Stromal cell of bone marrow (primary cell): ENCODE data around the gene NFATC4.
A peak's percentile ranks its signal among the peaks of the same experiment; 100 is the strongest.

Experiments used
- DNase-seq: peaks from one replicate; pipeline ENCODE4 v3.0.0-alpha.2; 2012; ENCODE audit warnings: low read depth

NFATC4 gene

GRCh38 chr14:24409956-24410355, 42.0 kb downstream of the NFATC4 start:
- no peak for DNase-seq

DNA sequence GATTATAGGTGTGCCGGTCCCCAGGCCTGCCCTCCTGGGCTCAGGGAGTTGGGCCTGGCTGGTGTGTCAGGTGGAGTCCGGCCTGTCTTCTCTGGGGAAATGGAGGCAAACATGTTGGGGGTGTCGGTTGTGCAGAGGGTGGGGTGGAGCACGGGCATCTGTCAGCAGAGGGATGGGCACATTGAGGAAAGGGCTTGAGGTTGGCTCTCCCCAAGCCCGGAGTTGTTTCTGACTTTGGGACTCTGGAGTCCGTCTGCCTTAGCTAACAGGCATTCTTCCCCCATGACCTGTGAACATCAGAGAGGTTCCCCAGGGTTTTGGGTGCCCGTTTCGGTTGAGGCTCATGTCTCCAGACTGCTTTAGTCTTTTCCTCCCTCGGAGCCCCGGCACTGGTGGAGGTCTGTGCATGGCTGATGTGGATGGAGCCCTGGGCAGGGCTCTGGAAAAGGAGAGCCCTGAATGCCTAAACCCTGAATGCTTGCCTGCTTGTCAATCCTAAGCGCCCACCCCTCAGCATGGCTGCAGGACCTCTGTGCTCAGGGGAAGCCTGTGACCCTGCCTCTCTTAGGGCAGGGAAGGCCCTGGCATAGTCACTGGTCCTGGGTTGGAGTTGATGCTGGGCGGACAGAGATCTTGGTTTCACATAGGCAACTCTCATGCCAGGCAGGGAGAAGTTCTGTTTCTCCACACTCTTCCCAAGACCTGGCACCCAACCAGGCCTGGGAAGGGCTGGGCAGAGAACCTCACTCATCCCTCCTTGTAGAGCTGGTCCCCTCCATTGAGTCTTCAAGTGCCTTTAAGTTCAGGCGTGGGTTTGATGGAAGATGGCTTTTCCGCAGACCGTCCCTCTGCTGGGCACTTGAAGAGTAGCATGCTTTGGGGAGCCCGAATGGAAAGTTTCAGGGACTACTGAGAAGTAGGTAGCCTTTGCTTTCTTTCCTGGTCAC, 43.7 kb downstream of the NFATC4 start:
- no peak for DNase-seq

GRCh38 chr14:24414077-24414476, 46.1 kb downstream of the NFATC4 start:
- no peak for DNase-seq

GRCh38 chr14:24414732-24415420, 46.9 kb downstream of the NFATC4 start:
- DNase-seq: no peak

DNA sequence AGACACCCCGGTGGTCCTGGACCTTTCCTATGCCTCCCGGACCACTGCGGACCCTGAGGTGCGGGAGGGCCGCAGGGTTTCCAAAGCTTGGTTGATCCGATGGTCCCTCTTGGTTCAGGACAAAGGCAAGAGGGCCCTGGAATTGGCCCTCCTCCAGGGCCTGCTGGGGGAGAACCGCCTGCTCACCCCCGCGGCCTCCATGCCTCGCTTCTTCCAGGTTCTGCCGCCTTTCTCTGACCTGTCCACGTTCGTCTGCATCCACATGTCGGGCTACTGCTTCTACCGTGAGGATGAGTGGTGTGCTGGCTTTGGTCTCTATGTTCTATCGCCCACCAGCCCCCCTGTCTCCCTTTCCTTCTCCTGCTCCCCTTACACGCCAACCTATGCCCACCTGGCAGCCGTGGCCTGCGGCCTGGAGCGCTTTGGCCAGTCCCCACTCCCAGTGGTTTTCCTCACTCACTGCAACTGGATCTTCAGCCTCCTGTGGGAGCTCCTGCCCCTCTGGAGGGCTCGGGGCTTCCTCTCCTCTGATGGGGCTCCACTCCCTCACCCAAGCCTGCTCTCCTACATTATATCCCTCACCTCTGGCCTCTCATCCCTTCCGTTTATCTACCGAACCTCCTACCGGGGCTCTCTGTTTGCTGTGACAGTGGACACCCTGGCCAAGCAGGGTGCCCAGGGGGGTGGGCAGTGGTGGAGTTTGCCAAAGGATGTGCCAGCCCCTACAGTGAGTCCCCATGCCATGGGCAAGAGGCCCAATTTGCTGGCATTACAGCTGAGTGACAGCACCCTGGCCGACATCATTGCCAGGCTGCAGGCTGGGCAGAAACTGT, 47.7 kb downstream of the NFATC4 start:
- DNase-seq: no peak

DNA sequence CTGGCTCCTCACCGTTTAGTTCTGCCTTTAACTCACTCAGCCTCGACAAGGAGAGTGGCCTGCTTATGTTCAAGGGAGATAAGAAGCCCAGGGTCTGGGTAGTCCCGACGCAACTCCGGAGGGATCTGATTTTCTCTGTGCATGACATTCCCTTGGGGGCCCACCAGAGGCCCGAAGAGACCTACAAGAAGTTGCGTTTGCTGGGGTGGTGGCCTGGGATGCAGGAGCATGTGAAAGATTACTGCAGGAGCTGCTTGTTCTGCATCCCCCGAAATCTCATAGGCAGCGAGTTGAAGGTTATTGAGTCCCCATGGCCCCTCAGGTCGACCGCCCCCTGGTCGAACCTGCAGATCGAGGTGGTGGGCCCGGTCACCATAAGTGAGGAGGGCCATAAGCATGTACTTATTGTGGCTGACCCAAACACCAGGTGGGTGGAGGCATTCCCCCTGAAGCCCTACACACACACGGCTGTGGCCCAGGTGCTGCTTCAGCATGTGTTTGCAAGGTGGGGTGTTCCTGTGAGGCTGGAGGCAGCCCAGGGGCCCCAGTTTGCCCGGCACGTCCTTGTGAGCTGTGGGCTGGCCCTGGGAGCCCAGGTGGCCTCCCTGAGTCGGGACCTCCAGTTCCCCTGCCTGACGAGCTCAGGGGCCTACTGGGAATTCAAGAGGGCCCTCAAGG, 48.4 kb downstream of the NFATC4 start:
- DNase-seq: no peak

- no peak for DNase-seq
Measured at GRCh38 chr14:24416932-24417619, 49.1 kb downstream of the NFATC4 start.

- DNase-seq: no peak
Measured at GRCh38 chr14:24417832-24418491, 50.0 kb downstream of the NFATC4 start.

GRCh38 chr14:24418492-24418873, 50.5 kb downstream of the NFATC4 start:
- no peak for DNase-seq

DNA sequence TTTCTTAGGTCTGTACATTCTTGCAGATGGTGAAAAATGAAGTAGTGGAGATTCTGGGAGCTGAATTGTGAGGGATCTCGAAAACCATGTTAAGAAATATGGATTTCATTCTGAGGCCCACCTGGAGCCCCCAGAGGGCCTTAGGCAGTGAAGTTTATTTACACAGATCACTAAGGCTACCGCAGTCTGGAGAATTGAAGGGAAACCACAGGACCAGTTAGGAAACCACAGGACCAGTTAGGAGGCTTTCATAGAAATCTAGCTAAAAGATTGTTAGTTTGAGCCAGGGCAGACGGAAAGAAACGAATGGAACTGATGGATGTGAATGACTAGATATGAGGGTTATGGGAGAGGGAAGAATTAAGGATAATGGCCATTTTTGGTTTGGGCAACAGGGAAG, 54.3 kb downstream of the NFATC4 start:
- DNase-seq: no peak

DNA sequence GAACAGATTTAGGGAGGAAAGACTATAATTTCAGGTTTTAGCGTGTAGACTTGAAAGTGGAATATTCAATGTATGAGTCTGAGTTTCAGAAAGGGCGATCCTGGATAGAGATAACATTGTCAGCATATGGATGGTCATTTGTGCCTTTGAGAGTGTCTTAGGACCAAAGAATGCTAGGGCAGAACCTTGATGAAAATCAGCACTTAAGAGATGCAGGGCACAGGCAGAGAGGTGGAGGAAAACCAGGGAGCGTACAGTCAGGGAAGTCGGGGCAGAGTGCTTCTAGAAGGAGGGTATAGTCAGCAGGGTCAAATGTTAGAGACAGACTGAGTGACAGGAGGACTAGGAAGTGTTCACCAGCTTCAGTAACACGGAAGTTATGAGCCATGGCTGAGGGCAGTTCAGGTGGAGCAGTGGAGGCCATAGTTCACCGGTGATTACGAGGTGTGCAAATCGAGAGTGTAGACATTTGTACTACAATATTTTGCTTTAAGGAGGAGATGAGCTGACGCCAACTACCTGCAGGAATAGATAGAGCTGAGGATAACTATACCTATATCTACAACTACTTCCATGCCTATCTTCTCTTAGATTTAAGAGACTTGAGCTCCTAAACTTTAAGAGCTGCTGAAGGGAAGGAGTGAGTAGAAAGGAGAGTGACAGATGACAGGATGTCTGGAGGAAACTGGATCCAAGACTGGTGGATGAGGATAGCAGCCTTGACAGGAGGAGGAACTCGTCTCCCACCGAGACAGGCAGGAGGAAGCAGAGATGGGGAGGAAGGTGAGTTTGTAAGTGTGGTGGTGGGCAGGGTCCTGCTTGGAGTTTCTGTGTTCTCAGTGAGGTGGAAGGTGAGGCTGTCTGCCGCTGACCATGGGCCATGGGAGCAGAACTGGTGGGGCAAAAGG, 55.0 kb downstream of the NFATC4 start:
- no peak for DNase-seq

DNA sequence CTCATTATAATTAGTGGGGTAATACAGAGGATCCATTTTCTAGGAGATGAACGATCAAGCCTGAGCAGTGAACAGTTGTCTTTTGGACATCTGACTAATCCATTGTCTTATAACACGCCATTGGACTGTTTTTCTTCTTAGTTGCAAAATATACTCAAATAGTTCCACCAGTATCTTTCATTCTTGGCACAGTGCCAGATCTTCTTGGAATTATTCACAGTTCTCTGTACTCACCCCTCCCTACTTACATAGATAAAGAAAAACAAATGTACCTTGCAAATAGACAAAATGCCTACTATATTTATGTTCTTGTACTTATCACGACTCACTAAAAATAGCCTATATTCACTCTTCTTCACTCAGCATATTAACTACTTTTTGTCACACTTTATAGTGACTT, 57.7 kb downstream of the NFATC4 start:
- peak; percentile 54 for DNase-seq

DNA sequence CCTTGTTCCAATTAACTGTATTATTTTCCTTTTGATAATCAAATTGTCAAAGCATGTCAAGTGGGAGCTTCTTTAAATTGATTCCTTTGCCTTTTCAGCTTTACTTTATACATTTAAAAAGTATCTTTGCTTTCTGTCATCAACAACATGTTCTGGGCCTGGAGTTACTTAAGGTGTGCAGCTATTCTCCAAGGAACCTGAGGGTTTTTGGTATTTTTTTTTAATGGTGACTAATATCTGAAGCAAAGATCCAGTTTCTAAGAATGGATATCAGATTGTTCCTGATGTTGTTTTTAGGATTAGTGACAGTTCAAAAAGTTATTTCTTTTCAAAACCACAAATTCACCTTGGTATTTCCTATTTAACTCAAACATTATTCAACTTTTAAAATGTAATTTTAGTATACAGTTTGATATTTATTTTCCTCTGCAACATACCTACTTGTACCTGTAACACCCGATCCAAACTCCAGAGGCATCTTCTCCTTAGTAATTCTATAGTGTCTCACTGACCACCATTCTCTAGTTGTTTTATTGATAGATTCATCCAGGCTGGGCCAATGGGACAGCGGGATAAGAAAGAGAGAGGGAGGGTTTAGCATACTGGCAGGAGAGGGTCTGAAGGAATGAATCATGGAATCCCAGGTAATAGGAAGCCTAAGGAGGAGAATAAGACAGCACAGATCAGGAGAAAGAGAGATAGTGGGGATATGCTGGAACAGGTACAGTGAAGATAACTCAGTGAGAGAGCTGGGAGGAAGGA, 58.3 kb downstream of the NFATC4 start:
- no peak for DNase-seq

DNA sequence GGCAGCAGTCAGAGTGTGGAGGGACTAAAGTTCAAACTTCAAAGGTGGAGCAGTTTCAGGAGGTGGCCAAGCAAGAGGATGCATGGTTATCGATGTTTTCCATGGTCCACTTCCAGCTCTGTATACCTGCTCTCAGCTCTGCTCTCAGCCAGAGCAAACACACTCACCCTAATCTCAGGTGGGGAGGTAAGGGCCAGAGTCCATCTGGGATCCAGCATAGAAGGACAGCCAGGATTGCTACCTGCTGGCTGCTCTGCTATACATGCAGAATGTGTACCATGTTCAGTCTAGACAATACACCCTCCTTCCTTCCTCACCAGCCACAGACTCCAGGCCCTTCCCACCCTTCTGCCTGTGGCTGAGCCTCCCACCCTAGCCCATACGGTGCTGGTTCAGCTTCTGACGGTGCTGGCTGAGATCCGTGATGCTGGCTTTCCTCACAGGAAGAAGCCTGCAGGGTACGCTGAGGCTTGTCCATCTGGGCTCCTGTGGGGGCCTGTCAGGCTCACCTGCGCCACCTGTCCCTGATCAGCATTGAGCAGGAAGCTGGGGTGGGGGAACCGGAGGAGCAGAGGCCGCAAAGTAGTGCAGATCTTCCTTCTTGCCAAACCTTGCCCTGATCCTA, 59.0 kb downstream of the NFATC4 start:
- DNase-seq: no peak

GRCh38 chr14:24427537-24428508, 59.8 kb downstream of the NFATC4 start:
- DNase-seq: no peak

DNA sequence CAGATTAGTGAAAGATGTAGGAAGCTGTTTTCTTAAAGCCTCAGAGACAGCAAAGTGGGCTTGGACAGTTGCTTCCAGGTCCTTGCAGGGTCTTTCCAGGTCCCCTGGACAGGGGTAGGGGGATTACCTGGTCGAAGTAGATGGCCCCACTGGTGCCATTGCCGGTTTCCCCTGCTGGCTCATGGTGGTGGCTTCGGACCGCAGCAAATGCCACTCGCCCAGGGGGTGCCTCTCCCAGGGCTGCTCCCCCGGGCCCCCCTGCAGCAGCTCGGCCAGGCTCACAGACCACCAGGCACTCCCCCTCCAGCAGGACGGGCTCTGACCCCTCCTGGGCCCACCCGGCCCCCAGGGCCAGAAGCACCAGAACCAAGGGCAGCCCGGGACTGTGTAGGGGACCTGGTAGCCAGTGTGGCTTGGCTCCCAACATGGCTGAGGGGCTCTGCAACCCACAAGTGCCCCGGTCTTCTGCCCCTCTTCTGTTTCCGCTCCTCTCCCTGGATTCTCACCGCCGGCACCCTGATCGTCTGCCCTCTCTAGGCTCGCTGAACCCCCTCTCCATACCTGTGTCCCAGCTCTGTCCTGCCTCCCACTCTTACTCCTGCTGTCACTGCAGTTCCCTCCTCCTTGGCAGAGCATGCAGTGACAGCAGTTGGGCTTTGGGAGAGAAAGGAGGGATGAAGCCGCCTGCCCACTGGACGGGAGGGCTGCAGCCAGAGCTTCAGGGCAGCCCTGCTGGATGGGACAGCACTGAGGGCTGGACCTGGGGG, 60.8 kb downstream of the NFATC4 start:
- no peak for DNase-seq
